Gastroesophageal sphincter (tissue), 4 donors: ENCODE data around the gene CFP. TPM values are rescaled to one million over a fixed set of nuclear protein-coding genes. Genes with fewer than 3 reads are reported as not detected.

Experiments
- ATAC-seq: fragments of 150-250 bp; one replicate; pipeline ENCODE4 v1.9.1; 2016; ENCODE audit warnings: mild to moderate bottlenecking, moderate library complexity
- H3K27ac ChIP-seq, 4 donors: fragments of 200-600 bp; sonication (generic) in 3 of 4; 1 replicate in 3 of 4; 2 replicates in 1 of 4; pipeline ENCODE4 v1.5.1; 2016 to 2019
- H3K27me3 ChIP-seq: fragments of 200-600 bp; sonication (generic); one replicate; pipeline ENCODE4 v1.5.1; 2019
- H3K36me3 ChIP-seq, 2 donors: fragments of 200-600 bp; sonication (generic); one replicate each; pipeline ENCODE4 v1.5.1; 2019; ENCODE audit warnings: control low read depth in 1 of 2
- H3K4me1 ChIP-seq, 3 donors: fragments of 200-600 bp; sonication (generic); 1 replicate in 2 of 3; 2 replicates in 1 of 3; pipeline ENCODE4 v1.5.1; 2016 to 2019; ENCODE audit warnings: control low read depth in 2 of 3
- H3K4me3 ChIP-seq, 2 donors: fragments of 200-600 bp; sonication (generic); one replicate each; pipeline ENCODE4 v1.5.1; 2019; ENCODE audit warnings: mild to moderate bottlenecking in 1 of 2, moderate library complexity in 1 of 2
- H3K9me3 ChIP-seq, 3 donors: fragments of 200-600 bp; sonication (generic); one replicate each; pipeline ENCODE4 v1.5.1; 2017 to 2019; ENCODE audit warnings: control low read depth in 2 of 3
- EP300 ChIP-seq: sonication (generic); formaldehyde crosslinking; IDR thresholded peaks from one replicate; pipeline ENCODE4 v1.6.1; 2017; ENCODE audit warnings: antibody characterized with exemption, mild to moderate bottlenecking
- POLR2A ChIP-seq, 2 donors: fragments of 450-650 bp; IDR thresholded peaks; one replicate each; pipeline ENCODE4 v1.6.1; 2017; ENCODE audit warnings: antibody characterized with exemption in 2 of 2, mild to moderate bottlenecking in 2 of 2, moderate library complexity in 1 of 2
- POLR2AphosphoS5 ChIP-seq: sonication (generic); formaldehyde crosslinking; IDR thresholded peaks from one replicate; pipeline ENCODE4 v1.6.1; 2017; ENCODE audit warnings: antibody characterized with exemption
- WGBS, 2 donors: methylation state at CpG; one replicate each; pipeline ENCODE4 v1.1.5; 2018; ENCODE audit warnings: low coverage in 1 of 2; 5-methylcytosine and 5-hydroxymethylcytosine counted together
- total RNA-seq, 4 donors: library from RNA; depleted of rRNA; stranded (reverse); fragments of >200 nt; gene quantifications; one replicate each; pipeline ENCODE4 v1.1.0, GENCODE V29; 2016
- TF ChIP-seq, protein P1 (sequence below), 4 experiments: fragments of 200-600 bp in 2 of 4; fragments of 450-650 bp in 2 of 4; sonication (generic) in 1 of 4; IDR thresholded peaks; one replicate each; pipeline ENCODE4 v1.5.1; 2017 to 2019; ENCODE audit warnings: antibody characterized with exemption in 4 of 4, mild to moderate bottlenecking in 2 of 4, moderate library complexity in 2 of 4

The CFP gene
- total RNA-seq, 4 donors from 2014 or later = 0.78 to 18.4 (median 4.7) TPM

DNA sequence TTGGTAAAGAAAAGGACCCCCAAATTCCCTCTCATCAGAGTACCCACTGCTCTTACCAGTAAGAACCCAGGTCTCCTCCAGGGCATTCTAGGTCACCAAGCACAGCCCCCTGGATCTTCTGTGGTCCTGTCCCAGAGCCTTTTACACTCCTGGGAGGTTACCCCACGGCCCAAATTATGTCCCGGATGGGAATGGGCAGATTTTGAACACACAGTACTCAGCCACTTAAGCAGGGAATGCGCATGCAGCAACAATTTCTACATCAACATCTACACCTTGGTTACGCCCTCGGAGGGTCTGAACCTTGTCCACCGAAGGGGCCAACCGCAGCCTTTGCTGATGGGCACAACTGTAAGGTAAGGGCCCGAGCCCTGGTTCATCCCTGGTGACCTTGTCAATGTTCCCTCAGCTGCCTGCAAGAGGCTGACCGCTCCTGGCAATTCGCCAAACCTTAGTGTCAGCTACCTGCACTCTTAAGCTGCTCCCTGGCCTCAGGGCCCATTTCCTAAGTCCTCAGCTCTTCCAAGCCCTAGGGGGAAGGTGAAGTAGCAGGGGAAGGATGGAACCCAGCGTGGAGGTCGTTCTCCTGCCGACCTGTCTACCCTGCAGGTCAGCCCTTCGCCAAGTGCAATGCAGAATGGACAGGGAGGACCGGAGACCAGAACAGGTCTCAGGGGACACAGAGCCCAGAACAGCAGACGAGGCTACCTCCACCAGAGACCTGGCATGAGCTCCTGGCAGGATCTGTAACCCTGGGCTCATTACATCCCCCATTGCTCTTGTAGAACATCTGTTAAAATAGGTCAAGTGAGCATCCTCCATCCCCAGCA is 41.6 kb downstream of the CFP start:
- peaks cover 0 to 22% of the 10 kb centered on the region in 2 donors for H3K36me3 ChIP-seq
- TF ChIP-seq POLR2A (IDR thresholded peaks at IDR 0.05) = no peak
- TF ChIP-seq, protein P1, sequence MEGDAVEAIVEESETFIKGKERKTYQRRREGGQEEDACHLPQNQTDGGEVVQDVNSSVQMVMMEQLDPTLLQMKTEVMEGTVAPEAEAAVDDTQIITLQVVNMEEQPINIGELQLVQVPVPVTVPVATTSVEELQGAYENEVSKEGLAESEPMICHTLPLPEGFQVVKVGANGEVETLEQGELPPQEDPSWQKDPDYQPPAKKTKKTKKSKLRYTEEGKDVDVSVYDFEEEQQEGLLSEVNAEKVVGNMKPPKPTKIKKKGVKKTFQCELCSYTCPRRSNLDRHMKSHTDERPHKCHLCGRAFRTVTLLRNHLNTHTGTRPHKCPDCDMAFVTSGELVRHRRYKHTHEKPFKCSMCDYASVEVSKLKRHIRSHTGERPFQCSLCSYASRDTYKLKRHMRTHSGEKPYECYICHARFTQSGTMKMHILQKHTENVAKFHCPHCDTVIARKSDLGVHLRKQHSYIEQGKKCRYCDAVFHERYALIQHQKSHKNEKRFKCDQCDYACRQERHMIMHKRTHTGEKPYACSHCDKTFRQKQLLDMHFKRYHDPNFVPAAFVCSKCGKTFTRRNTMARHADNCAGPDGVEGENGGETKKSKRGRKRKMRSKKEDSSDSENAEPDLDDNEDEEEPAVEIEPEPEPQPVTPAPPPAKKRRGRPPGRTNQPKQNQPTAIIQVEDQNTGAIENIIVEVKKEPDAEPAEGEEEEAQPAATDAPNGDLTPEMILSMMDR (IDR thresholded peaks at IDR 0.05) = no peak
- TF ChIP-seq POLR2AphosphoS5 = no peak
- no peak for TF ChIP-seq EP300
- no peak for ATAC-seq
- no peaks in the 10 kb centered on the region for H3K9me3 ChIP-seq
- peaks cover 0 to 10% (median 3%) of the 10 kb centered on the region in 3 donors for H3K4me1 ChIP-seq
- H3K4me3 ChIP-seq = no peak overlapping the region
- H3K27me3 ChIP-seq = no peaks in the 10 kb centered on the region
- WGBS, 2 donors = 40% methylated on average over 1 of the region's 16 CpGs; no CpG with 5 or more reads in 1 of the 2 donors
- no peak overlapping the region for H3K27ac ChIP-seq

- TF ChIP-seq POLR2A (IDR thresholded peaks at IDR 0.05) = no peak
- TF ChIP-seq POLR2AphosphoS5 = no peak
- TF ChIP-seq, protein P1 (IDR thresholded peaks at IDR 0.05) = no peak
- TF ChIP-seq EP300 = no peak
- Histone ChIP-seq H3K4me3 (no peak overlapping the region), H3K36me3 (peaks cover 0 to 22% of the 10 kb centered on the region in 2 donors), H3K27me3 (no peaks in the 10 kb centered on the region), H3K27ac (no peak overlapping the region), H3K4me1 (peaks cover 0 to 19% (median 4%) of the 10 kb centered on the region in 3 donors), H3K9me3 (no peaks in the 10 kb centered on the region)
- no peak for ATAC-seq
- 42 to 100% methylated on average over 1 to 2 of the region's 4 CpGs for WGBS, 2 donors
Observed at GRCh38 chrX:47587091-47587891, 42.4 kb downstream of the CFP start.

DNA sequence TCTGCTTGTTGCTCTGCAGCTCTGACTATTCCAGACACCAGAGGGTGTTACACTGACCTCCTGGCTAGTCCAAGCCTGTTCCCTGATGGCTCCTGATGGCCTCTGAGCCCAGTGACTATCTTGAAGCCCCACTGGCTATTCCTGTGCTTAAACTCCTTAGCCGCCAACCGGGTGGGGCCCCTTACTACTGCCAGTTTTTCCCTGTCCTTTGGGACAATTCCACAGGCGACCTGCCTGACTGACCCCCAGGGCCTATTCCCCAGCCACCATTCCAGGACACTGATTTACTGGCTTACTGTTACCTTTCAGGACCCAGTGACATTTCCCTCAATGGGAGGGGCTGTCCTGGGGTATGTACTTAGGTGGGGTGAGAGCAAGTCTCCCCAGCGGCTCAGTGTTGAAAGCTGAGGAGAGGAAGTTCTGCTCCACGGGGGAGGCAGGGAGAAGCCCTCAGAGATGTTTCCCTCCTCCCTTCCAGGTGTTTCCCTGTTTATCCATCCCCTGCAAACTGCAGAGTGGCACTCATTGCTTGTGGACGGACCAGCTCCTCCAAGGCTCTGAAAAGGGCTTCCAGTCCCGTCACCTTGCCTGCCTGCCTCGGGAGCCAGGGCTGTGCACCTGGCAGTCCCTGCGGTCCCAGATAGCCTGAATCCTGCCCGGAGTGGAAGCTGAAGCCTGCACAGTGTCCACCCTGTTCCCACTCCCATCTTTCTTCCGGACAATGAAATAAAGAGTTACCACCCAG is 43.5 kb downstream of the CFP start:
- no peaks in the 10 kb centered on the region for H3K27me3 ChIP-seq
- no peaks in the 10 kb centered on the region for H3K9me3 ChIP-seq
- no peak overlapping the region for H3K27ac ChIP-seq
- 66% methylated on average over 3 of the region's 11 CpGs; no CpG with 5 or more reads in 1 of the 2 donors for WGBS, 2 donors
- peaks cover 0 to 25% (median 4%) of the 10 kb centered on the region in 3 donors for H3K4me1 ChIP-seq
- TF ChIP-seq EP300 = no peak
- TF ChIP-seq, protein P1 (IDR thresholded peaks at IDR 0.05) = no peak
- TF ChIP-seq POLR2AphosphoS5 = no peak
- TF ChIP-seq POLR2A (IDR thresholded peaks at IDR 0.05) = no peak
- H3K36me3 ChIP-seq = peaks cover 0 to 22% of the 10 kb centered on the region in 2 donors
- no peak for ATAC-seq
- no peak overlapping the region for H3K4me3 ChIP-seq

DNA sequence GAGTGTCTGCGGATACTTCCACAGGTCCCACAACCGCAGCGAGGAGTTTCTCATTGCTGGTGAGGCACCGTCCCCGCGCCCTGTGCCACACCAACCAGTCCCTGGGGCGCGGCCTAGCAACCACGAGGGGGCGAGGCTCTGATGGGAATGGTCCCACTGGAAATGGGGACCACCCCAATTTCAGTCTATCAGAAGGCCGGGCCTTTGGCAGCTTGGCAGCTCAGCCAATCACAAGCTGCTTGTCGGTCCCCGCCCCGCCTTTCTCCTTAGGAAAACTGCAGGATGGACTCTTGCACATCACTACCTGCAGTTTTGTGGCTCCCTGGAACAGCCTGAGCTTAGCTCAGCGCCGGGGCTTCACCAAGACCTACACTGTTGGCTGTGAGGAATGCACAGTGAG is 44.5 kb downstream of the CFP start:
- Histone ChIP-seq H3K9me3 (no peaks in the 10 kb centered on the region), H3K27ac (no peak overlapping the region), H3K4me1 (peaks cover 0 to 25% (median 4%) of the 10 kb centered on the region in 3 donors), H3K27me3 (no peaks in the 10 kb centered on the region), H3K4me3 (no peak overlapping the region), H3K36me3 (peaks cover 0 to 22% of the 10 kb centered on the region in 2 donors)
- TF ChIP-seq POLR2AphosphoS5 (no peak), POLR2A (IDR thresholded peaks at IDR 0.05) (no peak), EP300 (no peak)
- TF ChIP-seq, protein P1 (IDR thresholded peaks at IDR 0.05) = no peak
- ATAC-seq = no peak
- 67 to 80% methylated on average over 1 to 3 of the region's 16 CpGs for WGBS, 2 donors
